SJCRH30 (cell line): ENCODE data around the gene TBXAS1. TPM values are rescaled to one million over a fixed set of nuclear protein-coding genes. Genes with fewer than 3 reads are reported as not detected.

Experiments
- DNase-seq, 2 experiments: peaks; one replicate each; pipeline ENCODE4 v3.0.0-alpha.2; 2015 to 2020
- H3K27ac ChIP-seq: fragments of 250-450 bp; sonication (Bioruptor Pico); 2 replicates; pipeline ENCODE4 v1.5.1; 2020; ENCODE audit warnings: mild to moderate bottlenecking, moderate library complexity
- H3K27me3 ChIP-seq: fragments of 250-450 bp; sonication (Bioruptor Pico); 2 replicates; pipeline ENCODE4 v1.5.1; 2020; ENCODE audit warnings: mild to moderate bottlenecking, moderate library complexity
- H3K36me3 ChIP-seq: fragments of 250-450 bp; sonication (Bioruptor Pico); 2 replicates; pipeline ENCODE4 v1.5.1; 2020; ENCODE audit warnings: mild to moderate bottlenecking, moderate library complexity
- H3K4me1 ChIP-seq: fragments of 250-450 bp; sonication (Bioruptor Pico); 2 replicates; pipeline ENCODE4 v1.5.1; 2020; ENCODE audit warnings: mild to moderate bottlenecking, moderate library complexity
- H3K4me3 ChIP-seq: fragments of 250-450 bp; sonication (Bioruptor Pico); 2 replicates; pipeline ENCODE4 v1.5.1; 2020; ENCODE audit warnings: mild to moderate bottlenecking, moderate library complexity
- H3K9me3 ChIP-seq: fragments of 250-450 bp; sonication (Bioruptor Pico); replicated peaks from 2 replicates; pipeline ENCODE4 v1.5.1; 2020; ENCODE audit warnings: mild to moderate bottlenecking, moderate library complexity
- total RNA-seq: library from RNA; depleted of rRNA; stranded (reverse); fragments of >200 nt; shearing (Covaris generic); gene quantifications from 2 replicates; pipeline ENCODE4 v1.2.3, GENCODE V29; 2014

The TBXAS1 gene
- total RNA-seq, 1 experiment from 2014 or later = 2.9 TPM

GRCh38 chr7:139985811-139986210 lies 156.7 kb downstream of the TBXAS1 start:
- H3K27ac ChIP-seq = no peak overlapping the region
- H3K4me3 ChIP-seq = no peak overlapping the region
- no peaks in the 10 kb centered on the region for H3K9me3 ChIP-seq
- DNase-seq = no peak
- H3K27me3 ChIP-seq = no peaks in the 10 kb centered on the region
- H3K36me3 ChIP-seq = no peaks in the 10 kb centered on the region
- no peaks in the 10 kb centered on the region for H3K4me1 ChIP-seq

GRCh38 chr7:139987691-139988516 lies 158.8 kb downstream of the TBXAS1 start:
- Histone ChIP-seq H3K27ac (no peak overlapping the region), H3K4me3 (no peak overlapping the region), H3K36me3 (no peaks in the 10 kb centered on the region), H3K27me3 (no peaks in the 10 kb centered on the region), H3K4me1 (no peaks in the 10 kb centered on the region), H3K9me3 (no peaks in the 10 kb centered on the region)
- no peak for DNase-seq

- H3K4me1 ChIP-seq = no peaks in the 10 kb centered on the region
- DNase-seq = no peak
- no peaks in the 10 kb centered on the region for H3K27me3 ChIP-seq
- H3K27ac ChIP-seq = no peak overlapping the region
- no peaks in the 10 kb centered on the region for H3K9me3 ChIP-seq
- H3K4me3 ChIP-seq = no peak overlapping the region
- H3K36me3 ChIP-seq = no peaks in the 10 kb centered on the region
Observed at GRCh38 chr7:139989366-139990141, 160.5 kb downstream of the TBXAS1 start.

GRCh38 chr7:139990142-139990535 lies 161.1 kb downstream of the TBXAS1 start:
- Histone ChIP-seq H3K4me3 (no peak overlapping the region), H3K27ac (no peak overlapping the region)
- no peak for DNase-seq

GRCh38 chr7:139990571-139991268 lies 161.7 kb downstream of the TBXAS1 start:
- Histone ChIP-seq H3K4me3 (no peak overlapping the region), H3K4me1 (no peaks in the 10 kb centered on the region), H3K27me3 (no peaks in the 10 kb centered on the region), H3K9me3 (no peaks in the 10 kb centered on the region), H3K27ac (no peak overlapping the region), H3K36me3 (no peaks in the 10 kb centered on the region)
- DNase-seq = no peak

More at GRCh38 chr7:139990142-139990535, 161.1 kb downstream of the TBXAS1 start:
- H3K27me3 ChIP-seq = no peaks in the 10 kb centered on the region
- no peaks in the 10 kb centered on the region for H3K9me3 ChIP-seq
- H3K36me3 ChIP-seq = no peaks in the 10 kb centered on the region
- H3K4me1 ChIP-seq = no peaks in the 10 kb centered on the region

DNA sequence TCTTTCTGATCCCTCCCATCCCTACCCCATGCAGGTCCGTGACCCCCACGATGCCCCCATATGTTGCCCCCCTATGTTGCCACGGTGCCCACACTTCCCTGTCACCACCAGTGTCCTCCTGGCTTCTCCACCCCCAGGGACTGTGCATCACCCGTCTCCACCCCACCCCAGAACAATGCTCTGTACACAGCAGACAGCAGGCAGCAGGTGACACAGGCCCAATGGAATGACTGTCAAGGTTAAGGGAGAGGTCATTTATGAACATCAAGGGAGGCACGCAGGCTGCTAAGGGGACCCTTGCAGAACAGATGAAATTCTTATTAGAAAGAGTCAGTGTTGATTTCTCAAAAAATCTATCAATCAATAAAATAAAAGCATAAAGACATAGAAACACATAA lies 162.2 kb downstream of the TBXAS1 start:
- Histone ChIP-seq H3K9me3 (no peaks in the 10 kb centered on the region), H3K4me3 (no peak overlapping the region), H3K27me3 (no peaks in the 10 kb centered on the region), H3K27ac (no peak overlapping the region), H3K4me1 (no peaks in the 10 kb centered on the region), H3K36me3 (no peaks in the 10 kb centered on the region)
- DNase-seq = no peak

DNA sequence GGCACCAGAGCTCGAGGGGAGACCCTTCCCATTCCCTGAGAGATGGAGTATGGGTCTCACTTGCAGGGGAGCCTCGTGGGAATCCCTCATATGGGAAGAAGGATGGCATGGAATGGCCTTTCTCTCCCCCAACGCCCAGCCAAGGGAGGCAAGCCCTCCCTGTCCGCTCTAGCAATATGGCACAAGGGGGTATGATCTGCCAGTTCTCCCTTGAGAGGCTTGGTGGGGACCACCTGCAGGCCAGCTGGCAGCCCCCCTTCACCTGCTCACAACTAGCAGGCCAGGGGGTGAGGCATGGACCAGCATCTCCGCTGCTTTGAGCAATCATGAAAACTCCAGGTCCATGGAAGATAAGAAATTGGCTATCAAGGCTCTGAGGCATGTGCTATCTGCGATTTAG lies 162.8 kb downstream of the TBXAS1 start:
- Histone ChIP-seq H3K4me1 (no peaks in the 10 kb centered on the region), H3K27ac (no peak overlapping the region), H3K4me3 (no peak overlapping the region), H3K27me3 (no peaks in the 10 kb centered on the region), H3K9me3 (no peaks in the 10 kb centered on the region), H3K36me3 (no peaks in the 10 kb centered on the region)
- no peak for DNase-seq

GRCh38 chr7:139992353-139993044 lies 163.4 kb downstream of the TBXAS1 start:
- Histone ChIP-seq H3K27ac (no peak overlapping the region), H3K4me1 (no peaks in the 10 kb centered on the region), H3K27me3 (no peaks in the 10 kb centered on the region), H3K36me3 (no peaks in the 10 kb centered on the region), H3K4me3 (no peak overlapping the region), H3K9me3 (no peaks in the 10 kb centered on the region)
- DNase-seq = no peak

GRCh38 chr7:139993169-139993568 lies 164.1 kb downstream of the TBXAS1 start:
- Histone ChIP-seq H3K9me3 (no peaks in the 10 kb centered on the region), H3K27ac (no peak overlapping the region), H3K4me3 (no peak overlapping the region), H3K27me3 (no peaks in the 10 kb centered on the region), H3K36me3 (no peaks in the 10 kb centered on the region), H3K4me1 (no peaks in the 10 kb centered on the region)
- DNase-seq = no peak

DNA sequence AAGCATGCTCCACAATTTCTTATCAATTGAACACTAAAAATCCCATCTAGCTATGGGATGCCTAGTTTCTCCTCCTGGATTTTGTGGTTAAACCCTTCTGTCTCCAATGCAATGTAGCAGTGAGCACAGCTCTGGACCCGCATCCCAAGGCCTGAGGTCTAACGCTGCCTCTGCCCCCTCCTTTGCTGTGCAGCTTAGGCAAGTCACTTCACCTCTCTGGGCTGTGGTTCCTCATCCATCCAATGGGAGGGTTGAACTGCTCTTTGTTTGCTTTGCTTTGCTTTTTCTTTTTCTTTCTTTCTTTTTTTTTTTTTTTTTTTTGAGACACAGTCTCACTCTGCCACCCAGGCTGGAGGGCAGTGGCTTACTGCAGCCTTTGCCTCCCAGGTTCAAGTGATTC lies 164.5 kb downstream of the TBXAS1 start:
- DNase-seq = no peak
- no peaks in the 10 kb centered on the region for H3K27me3 ChIP-seq
- no peak overlapping the region for H3K4me3 ChIP-seq
- no peaks in the 10 kb centered on the region for H3K4me1 ChIP-seq
- no peak overlapping the region for H3K27ac ChIP-seq
- H3K9me3 ChIP-seq = no peaks in the 10 kb centered on the region
- H3K36me3 ChIP-seq = no peaks in the 10 kb centered on the region

- Histone ChIP-seq H3K4me3 (no peak overlapping the region), H3K36me3 (no peaks in the 10 kb centered on the region), H3K27ac (no peak overlapping the region), H3K4me1 (no peaks in the 10 kb centered on the region), H3K27me3 (no peaks in the 10 kb centered on the region), H3K9me3 (no peaks in the 10 kb centered on the region)
- no peak for DNase-seq
Observed at GRCh38 chr7:139994356-139994755, 165.3 kb downstream of the TBXAS1 start.

- Histone ChIP-seq H3K27ac (no peak overlapping the region), H3K27me3 (no peaks in the 10 kb centered on the region), H3K9me3 (no peaks in the 10 kb centered on the region), H3K36me3 (no peaks in the 10 kb centered on the region), H3K4me3 (no peak overlapping the region), H3K4me1 (no peaks in the 10 kb centered on the region)
- no peak for DNase-seq
Observed at GRCh38 chr7:139995017-139995915, 166.2 kb downstream of the TBXAS1 start.

DNA sequence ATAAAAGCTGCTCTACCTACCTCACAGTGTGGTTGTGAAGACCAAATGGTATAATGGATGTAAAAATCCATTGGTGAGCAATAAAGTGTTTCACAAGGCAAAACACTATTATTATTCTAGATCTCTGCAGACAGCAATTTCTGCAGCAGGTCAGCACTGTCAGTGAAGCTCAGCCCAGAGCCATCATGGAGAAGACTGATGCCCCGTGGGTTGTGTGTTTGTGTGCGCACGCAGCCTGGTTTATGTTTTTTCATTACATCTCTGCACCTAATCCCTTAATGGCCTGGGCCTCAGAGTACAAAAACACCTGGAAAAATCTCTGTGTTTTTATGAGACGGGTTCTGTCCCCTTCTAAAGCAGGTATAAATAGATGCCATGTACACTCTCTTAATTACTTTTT lies 169.5 kb downstream of the TBXAS1 start:
- Histone ChIP-seq H3K36me3 (no peaks in the 10 kb centered on the region), H3K27ac (no peak overlapping the region), H3K27me3 (no peaks in the 10 kb centered on the region), H3K4me1 (no peaks in the 10 kb centered on the region), H3K4me3 (no peak overlapping the region), H3K9me3 (no peaks in the 10 kb centered on the region)
- DNase-seq = no peak

DNA sequence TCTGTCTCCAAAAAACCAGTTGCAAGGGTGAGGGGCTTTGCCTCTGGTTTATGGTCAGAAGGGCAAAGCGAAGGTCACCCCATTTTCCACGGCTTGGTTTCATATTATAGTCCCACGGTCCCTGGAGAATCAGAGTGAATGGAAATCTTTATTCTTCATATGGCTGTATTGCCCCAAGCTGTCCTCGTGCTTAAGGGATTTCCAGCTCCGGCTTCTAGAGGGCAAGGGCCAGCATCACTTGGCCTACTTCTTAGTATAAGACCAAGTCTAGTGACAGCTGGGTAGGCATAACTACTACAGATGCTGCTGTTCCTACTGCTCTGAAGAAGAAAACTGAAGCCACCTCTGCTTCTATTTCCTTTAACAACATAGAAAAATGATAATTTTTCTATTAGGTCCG lies 170.5 kb downstream of the TBXAS1 start:
- Histone ChIP-seq H3K27ac (no peak overlapping the region), H3K9me3 (no peaks in the 10 kb centered on the region), H3K4me1 (no peaks in the 10 kb centered on the region), H3K4me3 (no peak overlapping the region), H3K27me3 (no peaks in the 10 kb centered on the region), H3K36me3 (no peaks in the 10 kb centered on the region)
- peak; percentile 26 to 64 for DNase-seq
